HEK293T (cell line): ENCODE measurements around the gene GOLIM4.

Experiments
- ARNT ChIP-seq: fragments of 450-650 bp; IDR thresholded peaks from 2 replicates; pipeline ENCODE4 v1.6.1; 2017; ENCODE audit warnings: mild to moderate bottlenecking
- BHLHE40 ChIP-seq: fragments of 450-650 bp; IDR thresholded peaks from 2 replicates; pipeline ENCODE4 v1.6.1; 2016; ENCODE audit warnings: mild to moderate bottlenecking, moderate library complexity, borderline replicate concordance
- CTBP1 ChIP-seq: fragments of 450-650 bp; IDR thresholded peaks from 2 replicates; pipeline ENCODE4 v1.6.1; 2016; ENCODE audit warnings: borderline replicate concordance
- ELF4 ChIP-seq: fragments of 450-650 bp; IDR thresholded peaks from 2 replicates; pipeline ENCODE4 v1.6.1; 2017; ENCODE audit warnings: antibody characterized with exemption
- FOXA1 ChIP-seq: fragments of 450-650 bp; IDR thresholded peaks from 2 replicates; pipeline ENCODE4 v1.6.1; 2016; ENCODE audit warnings: mild to moderate bottlenecking
- FOXK2 ChIP-seq: fragments of 450-650 bp; IDR thresholded peaks from 2 replicates; pipeline ENCODE4 v1.6.1; 2016; ENCODE audit warnings: mild to moderate bottlenecking
- FOXM1 ChIP-seq: fragments of 450-650 bp; IDR thresholded peaks from 2 replicates; pipeline ENCODE4 v1.6.1; 2017; ENCODE audit warnings: mild to moderate bottlenecking, borderline replicate concordance
- HDGF ChIP-seq: fragments of 450-650 bp; IDR thresholded peaks from 2 replicates; pipeline ENCODE4 v1.6.1; 2017; ENCODE audit warnings: antibody characterized with exemption, borderline replicate concordance
- L3MBTL2 ChIP-seq: fragments of 450-650 bp; conservative IDR thresholded peaks from 2 replicates; pipeline ENCODE4 v1.6.1; 2016; ENCODE audit warnings: mild to moderate bottlenecking
- LEF1 ChIP-seq: fragments of 450-650 bp; IDR thresholded peaks from 2 replicates; pipeline ENCODE4 v1.6.1; 2017; ENCODE audit warnings: mild to moderate bottlenecking, borderline replicate concordance
- SP1 ChIP-seq: fragments of 450-650 bp; IDR thresholded peaks from 2 replicates; pipeline ENCODE4 v1.6.1; 2017
- SUZ12 ChIP-seq: fragments of 450-650 bp; IDR thresholded peaks from 2 replicates; pipeline ENCODE4 v1.6.1; 2016; ENCODE audit warnings: mild to moderate bottlenecking
- ZNF384 ChIP-seq: fragments of 450-650 bp; IDR thresholded peaks from 2 replicates; pipeline ENCODE4 v1.6.1; 2016
- TF ChIP-seq, protein P1 (sequence below): fragments of 450-650 bp; IDR thresholded peaks from 2 replicates; pipeline ENCODE4 v1.6.1; 2016

DNA sequence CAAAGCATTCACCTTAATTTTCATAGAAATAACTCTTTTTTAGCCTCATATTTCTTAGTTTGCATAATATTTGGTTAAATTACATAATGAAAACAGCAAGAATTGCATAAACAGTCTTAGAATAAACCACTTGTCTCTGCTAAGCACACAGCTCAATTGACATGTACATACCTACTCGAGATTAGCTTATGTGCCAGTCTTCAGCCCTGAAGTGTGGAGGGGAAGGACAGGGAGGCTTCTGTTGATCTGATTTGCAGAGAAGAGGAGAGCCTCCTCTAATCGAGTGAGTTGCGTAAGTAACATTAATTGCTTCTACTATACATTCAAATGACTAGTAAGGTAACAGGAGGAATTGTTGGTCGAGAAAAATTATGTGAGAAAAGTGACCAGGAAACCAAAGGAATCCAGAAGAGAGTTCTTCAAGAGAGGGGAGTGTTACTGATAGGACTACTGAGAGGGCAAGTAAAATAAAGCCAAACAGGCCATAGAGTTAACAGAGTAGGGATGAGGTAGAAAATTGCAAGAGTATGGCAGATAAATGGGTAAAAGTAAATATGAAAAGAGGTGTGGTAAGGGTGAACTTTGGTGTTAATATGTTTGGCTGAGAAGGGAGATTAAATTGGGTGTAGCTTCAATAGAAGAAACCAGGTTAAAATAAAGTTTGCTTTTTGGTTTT lies 7.1 kb upstream of the GOLIM4 start:
- TF ChIP-seq CTBP1, result no peak
- no peak for TF ChIP-seq ARNT
- TF ChIP-seq LEF1, result no peak
- TF ChIP-seq BHLHE40, result no peak
- TF ChIP-seq SP1, result no peak
- no peak for TF ChIP-seq ELF4
- TF ChIP-seq L3MBTL2, result no peak
- TF ChIP-seq HDGF, result no peak
- no peak for TF ChIP-seq FOXM1
- TF ChIP-seq SUZ12, result no peak
- TF ChIP-seq, protein P1, sequence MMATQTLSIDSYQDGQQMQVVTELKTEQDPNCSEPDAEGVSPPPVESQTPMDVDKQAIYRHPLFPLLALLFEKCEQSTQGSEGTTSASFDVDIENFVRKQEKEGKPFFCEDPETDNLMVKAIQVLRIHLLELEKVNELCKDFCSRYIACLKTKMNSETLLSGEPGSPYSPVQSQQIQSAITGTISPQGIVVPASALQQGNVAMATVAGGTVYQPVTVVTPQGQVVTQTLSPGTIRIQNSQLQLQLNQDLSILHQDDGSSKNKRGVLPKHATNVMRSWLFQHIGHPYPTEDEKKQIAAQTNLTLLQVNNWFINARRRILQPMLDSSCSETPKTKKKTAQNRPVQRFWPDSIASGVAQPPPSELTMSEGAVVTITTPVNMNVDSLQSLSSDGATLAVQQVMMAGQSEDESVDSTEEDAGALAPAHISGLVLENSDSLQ, result no peak
- TF ChIP-seq FOXK2, result no peak
- no peak for TF ChIP-seq ZNF384
- no peak for TF ChIP-seq FOXA1
